WTC11 (cell line): ENCODE results near the gene PTPRT. TPM values are rescaled to one million over a fixed set of nuclear protein-coding genes. Genes with fewer than 3 reads are reported as not detected.

Experiments used
- ATAC-seq: fragments of 200-7000 bp; cut with Tn5 transposase; 2 replicates; pipeline ENCODE4 v1.10.0; 2021; ENCODE audit warnings: mild to moderate bottlenecking, moderate library complexity
- CTCF ChIA-PET: fragments of 300-600 bp; sonication (Branson Sonifier 250); formaldehyde crosslinking; loops from one replicate; lab custom pipeline; 2021; ENCODE audit warnings: antibody characterized with exemption; lab: Charles Lee
- POLR2A ChIA-PET: fragments of 350-600 bp; sonication (Branson Sonifier 250); formaldehyde crosslinking; loops from one replicate; lab custom pipeline; 2021; ENCODE audit warnings: antibody characterized with exemption; lab: Charles Lee
- DNase-seq: peaks from one replicate; pipeline ENCODE4 v3.0.0; 2021; ENCODE audit warnings: low spot score
- H3K27ac Mint-ChIP-seq: 2 replicates; pipeline ENCODE4 v1.8.0; 2021; ENCODE audit warnings: mixed read lengths
- H3K27me3 Mint-ChIP-seq: 2 replicates; pipeline ENCODE4 v1.8.0; 2021; ENCODE audit warnings: low read depth, mild to moderate bottlenecking, moderate library complexity, mixed read lengths
- H3K36me3 Mint-ChIP-seq: 2 replicates; pipeline ENCODE4 v1.8.0; 2021; ENCODE audit warnings: mixed read lengths
- H3K4me1 Mint-ChIP-seq: 2 replicates; pipeline ENCODE4 v1.8.0; 2022; ENCODE audit warnings: mixed read lengths
- H3K4me3 Mint-ChIP-seq: 2 replicates; pipeline ENCODE4 v1.8.0; 2021; ENCODE audit warnings: mild to moderate bottlenecking, moderate library complexity, mixed read lengths
- H3K9me3 Mint-ChIP-seq: 2 replicates; pipeline ENCODE4 v1.8.0; 2021; ENCODE audit warnings: mixed read lengths
- CREM ChIP-seq: sonication (generic); formaldehyde crosslinking; IDR thresholded peaks from 2 replicates; pipeline ENCODE4 v1.8.1; 2022; ENCODE audit warnings: mild to moderate bottlenecking, missing genetic modification reagents, moderate library complexity
- EMX1 ChIP-seq: fragments of 250-450 bp; sonication (Bioruptor Pico); IDR thresholded peaks from 2 replicates; pipeline ENCODE4 v1.8.0; 2021; ENCODE audit warnings: mild to moderate bottlenecking
- FOXP1 ChIP-seq: sonication (generic); formaldehyde crosslinking; IDR thresholded peaks from 2 replicates; pipeline ENCODE4 v1.8.0; 2022; ENCODE audit warnings: missing genetic modification reagents, mild to moderate bottlenecking, moderate library complexity, borderline replicate concordance
- JAZF1 ChIP-seq: fragments of 250-450 bp; sonication (Bioruptor Pico); IDR thresholded peaks from 2 replicates; pipeline ENCODE4 v1.9.0; 2021; ENCODE audit warnings: moderate library complexity, mild to moderate bottlenecking, inconsistent platforms
- TP53 ChIP-seq: sonication (generic); formaldehyde crosslinking; IDR thresholded peaks from 2 replicates; pipeline ENCODE4 v1.8.1; 2023; ENCODE audit warnings: mild to moderate bottlenecking, missing genetic modification reagents
- ZBTB21 ChIP-seq: sonication (generic); formaldehyde crosslinking; IDR thresholded peaks from 2 replicates; pipeline ENCODE4 v1.8.1; 2023; ENCODE audit warnings: mild to moderate bottlenecking, missing genetic modification reagents, borderline replicate concordance
- ZNF317 ChIP-seq: sonication (generic); formaldehyde crosslinking; IDR thresholded peaks from 2 replicates; pipeline ENCODE4 v1.8.1; 2023; ENCODE audit warnings: low read depth, mild to moderate bottlenecking, moderate library complexity, missing genetic modification reagents, borderline replicate concordance
- ZNF396 ChIP-seq: fragments of 250-450 bp; sonication (Bioruptor Pico); IDR thresholded peaks from 2 replicates; pipeline ENCODE4 v1.8.0; 2021; ENCODE audit warnings: mild to moderate bottlenecking, moderate library complexity, borderline replicate concordance
- total RNA-seq: library from RNA; stranded (reverse); gene quantifications from 3 replicates; pipeline ENCODE4 v1.2.3, GENCODE V29; 2021
- TF ChIP-seq, protein P1 (sequence below): sonication (generic); formaldehyde crosslinking; IDR thresholded peaks from 2 replicates; pipeline ENCODE4 v1.8.0; 2022; ENCODE audit warnings: mild to moderate bottlenecking, missing genetic modification reagents
- TF ChIP-seq, protein P2 (sequence below): sonication (generic); formaldehyde crosslinking; IDR thresholded peaks from 2 replicates; pipeline ENCODE4 v1.8.1; 2023; ENCODE audit warnings: mild to moderate bottlenecking, missing genetic modification reagents, moderate library complexity
- TF ChIP-seq, protein P3 (sequence below): sonication (generic); formaldehyde crosslinking; IDR thresholded peaks from 2 replicates; pipeline ENCODE4 v1.8.1; 2023; ENCODE audit warnings: mild to moderate bottlenecking, missing genetic modification reagents
- TF ChIP-seq, protein P4 (sequence below): sonication (generic); formaldehyde crosslinking; IDR thresholded peaks from 2 replicates; pipeline ENCODE4 v1.8.1; 2023; ENCODE audit warnings: mild to moderate bottlenecking, missing genetic modification reagents, borderline replicate concordance
- TF ChIP-seq, protein P5 (sequence below): sonication (generic); formaldehyde crosslinking; IDR thresholded peaks from 2 replicates; pipeline ENCODE4 v1.8.0; 2022; ENCODE audit warnings: mild to moderate bottlenecking, missing genetic modification reagents
- TF ChIP-seq, protein P6 (sequence below): fragments of 250-450 bp; sonication (Bioruptor Pico); IDR thresholded peaks from 2 replicates; pipeline ENCODE4 v1.9.0; 2021; ENCODE audit warnings: mild to moderate bottlenecking
- TF ChIP-seq, protein P7 (sequence below): sonication (generic); formaldehyde crosslinking; IDR thresholded peaks from 2 replicates; pipeline ENCODE4 v1.8.1; 2022; ENCODE audit warnings: mild to moderate bottlenecking, moderate library complexity, missing genetic modification reagents
- TF ChIP-seq, protein P8 (sequence below): sonication (generic); formaldehyde crosslinking; IDR thresholded peaks from 2 replicates; pipeline ENCODE4 v1.8.1; 2023; ENCODE audit warnings: mild to moderate bottlenecking, missing genetic modification reagents, moderate library complexity
- TF ChIP-seq, protein P9 (sequence below): sonication (generic); formaldehyde crosslinking; IDR thresholded peaks from 2 replicates; pipeline ENCODE4 v1.8.0; 2023; ENCODE audit warnings: missing genetic modification reagents
- TF ChIP-seq, protein P10 (sequence below): sonication (generic); formaldehyde crosslinking; IDR thresholded peaks from 2 replicates; pipeline ENCODE4 v1.8.1; 2023; ENCODE audit warnings: mild to moderate bottlenecking, missing genetic modification reagents

PTPRT gene
- total RNA-seq, 1 experiment from 2014 or later: 1.1 TPM

DNA sequence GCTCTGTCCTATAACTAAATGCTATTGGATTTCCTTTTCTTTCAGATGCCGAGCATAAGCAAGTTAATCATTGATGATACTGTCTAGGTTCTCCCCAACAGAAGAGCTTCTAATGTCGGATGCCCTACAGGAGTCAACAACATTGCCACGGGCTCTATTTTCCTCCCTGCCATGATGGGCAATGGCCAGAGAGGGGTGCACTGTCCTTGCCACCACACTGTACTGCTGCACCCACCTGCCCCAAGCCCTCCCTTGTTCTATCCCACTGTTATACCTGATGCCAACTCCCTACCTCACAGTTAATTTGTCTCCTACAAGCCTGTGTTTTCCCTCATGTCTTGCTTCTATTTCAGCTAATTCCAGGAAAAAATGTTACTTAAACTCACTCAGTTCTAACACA lies 797.9 kb downstream of the PTPRT start:
- H3K9me3 Mint-ChIP-seq: peaks cover 17% of the 10 kb centered on the region
- H3K27me3 Mint-ChIP-seq: peaks cover under 1% of the 10 kb centered on the region; the same call in 1 of the 2 replicates
- H3K27ac Mint-ChIP-seq: no peak overlapping the region
- DNase-seq: peak; percentile 17
- peak; percentile 58; the same call in 1 of the 2 replicates for ATAC-seq
- peaks cover 2% of the 10 kb centered on the region; the same call in 1 of the 2 replicates for H3K36me3 Mint-ChIP-seq
- TF ChIP-seq, protein P1, sequence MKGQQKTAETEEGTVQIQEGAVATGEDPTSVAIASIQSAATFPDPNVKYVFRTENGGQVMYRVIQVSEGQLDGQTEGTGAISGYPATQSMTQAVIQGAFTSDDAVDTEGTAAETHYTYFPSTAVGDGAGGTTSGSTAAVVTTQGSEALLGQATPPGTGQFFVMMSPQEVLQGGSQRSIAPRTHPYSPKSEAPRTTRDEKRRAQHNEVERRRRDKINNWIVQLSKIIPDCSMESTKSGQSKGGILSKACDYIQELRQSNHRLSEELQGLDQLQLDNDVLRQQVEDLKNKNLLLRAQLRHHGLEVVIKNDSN (CRISPR knock-in tag): no peak
- no peak for TF ChIP-seq ZNF396 (CRISPR knock-in tag)
- TF ChIP-seq, protein P2, sequence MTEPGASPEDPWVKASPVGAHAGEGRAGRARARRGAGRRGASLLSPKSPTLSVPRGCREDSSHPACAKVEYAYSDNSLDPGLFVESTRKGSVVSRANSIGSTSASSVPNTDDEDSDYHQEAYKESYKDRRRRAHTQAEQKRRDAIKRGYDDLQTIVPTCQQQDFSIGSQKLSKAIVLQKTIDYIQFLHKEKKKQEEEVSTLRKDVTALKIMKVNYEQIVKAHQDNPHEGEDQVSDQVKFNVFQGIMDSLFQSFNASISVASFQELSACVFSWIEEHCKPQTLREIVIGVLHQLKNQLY (CRISPR knock-in tag): no peak
- TF ChIP-seq, protein P3, sequence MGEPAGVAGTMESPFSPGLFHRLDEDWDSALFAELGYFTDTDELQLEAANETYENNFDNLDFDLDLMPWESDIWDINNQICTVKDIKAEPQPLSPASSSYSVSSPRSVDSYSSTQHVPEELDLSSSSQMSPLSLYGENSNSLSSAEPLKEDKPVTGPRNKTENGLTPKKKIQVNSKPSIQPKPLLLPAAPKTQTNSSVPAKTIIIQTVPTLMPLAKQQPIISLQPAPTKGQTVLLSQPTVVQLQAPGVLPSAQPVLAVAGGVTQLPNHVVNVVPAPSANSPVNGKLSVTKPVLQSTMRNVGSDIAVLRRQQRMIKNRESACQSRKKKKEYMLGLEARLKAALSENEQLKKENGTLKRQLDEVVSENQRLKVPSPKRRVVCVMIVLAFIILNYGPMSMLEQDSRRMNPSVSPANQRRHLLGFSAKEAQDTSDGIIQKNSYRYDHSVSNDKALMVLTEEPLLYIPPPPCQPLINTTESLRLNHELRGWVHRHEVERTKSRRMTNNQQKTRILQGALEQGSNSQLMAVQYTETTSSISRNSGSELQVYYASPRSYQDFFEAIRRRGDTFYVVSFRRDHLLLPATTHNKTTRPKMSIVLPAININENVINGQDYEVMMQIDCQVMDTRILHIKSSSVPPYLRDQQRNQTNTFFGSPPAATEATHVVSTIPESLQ (CRISPR knock-in tag): no peak
- TF ChIP-seq, protein P4, sequence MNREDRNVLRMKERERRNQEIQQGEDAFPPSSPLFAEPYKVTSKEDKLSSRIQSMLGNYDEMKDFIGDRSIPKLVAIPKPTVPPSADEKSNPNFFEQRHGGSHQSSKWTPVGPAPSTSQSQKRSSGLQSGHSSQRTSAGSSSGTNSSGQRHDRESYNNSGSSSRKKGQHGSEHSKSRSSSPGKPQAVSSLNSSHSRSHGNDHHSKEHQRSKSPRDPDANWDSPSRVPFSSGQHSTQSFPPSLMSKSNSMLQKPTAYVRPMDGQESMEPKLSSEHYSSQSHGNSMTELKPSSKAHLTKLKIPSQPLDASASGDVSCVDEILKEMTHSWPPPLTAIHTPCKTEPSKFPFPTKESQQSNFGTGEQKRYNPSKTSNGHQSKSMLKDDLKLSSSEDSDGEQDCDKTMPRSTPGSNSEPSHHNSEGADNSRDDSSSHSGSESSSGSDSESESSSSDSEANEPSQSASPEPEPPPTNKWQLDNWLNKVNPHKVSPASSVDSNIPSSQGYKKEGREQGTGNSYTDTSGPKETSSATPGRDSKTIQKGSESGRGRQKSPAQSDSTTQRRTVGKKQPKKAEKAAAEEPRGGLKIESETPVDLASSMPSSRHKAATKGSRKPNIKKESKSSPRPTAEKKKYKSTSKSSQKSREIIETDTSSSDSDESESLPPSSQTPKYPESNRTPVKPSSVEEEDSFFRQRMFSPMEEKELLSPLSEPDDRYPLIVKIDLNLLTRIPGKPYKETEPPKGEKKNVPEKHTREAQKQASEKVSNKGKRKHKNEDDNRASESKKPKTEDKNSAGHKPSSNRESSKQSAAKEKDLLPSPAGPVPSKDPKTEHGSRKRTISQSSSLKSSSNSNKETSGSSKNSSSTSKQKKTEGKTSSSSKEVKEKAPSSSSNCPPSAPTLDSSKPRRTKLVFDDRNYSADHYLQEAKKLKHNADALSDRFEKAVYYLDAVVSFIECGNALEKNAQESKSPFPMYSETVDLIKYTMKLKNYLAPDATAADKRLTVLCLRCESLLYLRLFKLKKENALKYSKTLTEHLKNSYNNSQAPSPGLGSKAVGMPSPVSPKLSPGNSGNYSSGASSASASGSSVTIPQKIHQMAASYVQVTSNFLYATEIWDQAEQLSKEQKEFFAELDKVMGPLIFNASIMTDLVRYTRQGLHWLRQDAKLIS (CRISPR knock-in tag): no peak
- TF ChIP-seq, protein P5, sequence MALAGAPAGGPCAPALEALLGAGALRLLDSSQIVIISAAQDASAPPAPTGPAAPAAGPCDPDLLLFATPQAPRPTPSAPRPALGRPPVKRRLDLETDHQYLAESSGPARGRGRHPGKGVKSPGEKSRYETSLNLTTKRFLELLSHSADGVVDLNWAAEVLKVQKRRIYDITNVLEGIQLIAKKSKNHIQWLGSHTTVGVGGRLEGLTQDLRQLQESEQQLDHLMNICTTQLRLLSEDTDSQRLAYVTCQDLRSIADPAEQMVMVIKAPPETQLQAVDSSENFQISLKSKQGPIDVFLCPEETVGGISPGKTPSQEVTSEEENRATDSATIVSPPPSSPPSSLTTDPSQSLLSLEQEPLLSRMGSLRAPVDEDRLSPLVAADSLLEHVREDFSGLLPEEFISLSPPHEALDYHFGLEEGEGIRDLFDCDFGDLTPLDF: no peak
- TF ChIP-seq, protein P6, sequence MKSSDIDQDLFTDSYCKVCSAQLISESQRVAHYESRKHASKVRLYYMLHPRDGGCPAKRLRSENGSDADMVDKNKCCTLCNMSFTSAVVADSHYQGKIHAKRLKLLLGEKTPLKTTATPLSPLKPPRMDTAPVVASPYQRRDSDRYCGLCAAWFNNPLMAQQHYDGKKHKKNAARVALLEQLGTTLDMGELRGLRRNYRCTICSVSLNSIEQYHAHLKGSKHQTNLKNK (CRISPR knock-in tag): no peak
- no peak for TF ChIP-seq ZBTB21 (CRISPR knock-in tag)
- TF ChIP-seq, protein P7, sequence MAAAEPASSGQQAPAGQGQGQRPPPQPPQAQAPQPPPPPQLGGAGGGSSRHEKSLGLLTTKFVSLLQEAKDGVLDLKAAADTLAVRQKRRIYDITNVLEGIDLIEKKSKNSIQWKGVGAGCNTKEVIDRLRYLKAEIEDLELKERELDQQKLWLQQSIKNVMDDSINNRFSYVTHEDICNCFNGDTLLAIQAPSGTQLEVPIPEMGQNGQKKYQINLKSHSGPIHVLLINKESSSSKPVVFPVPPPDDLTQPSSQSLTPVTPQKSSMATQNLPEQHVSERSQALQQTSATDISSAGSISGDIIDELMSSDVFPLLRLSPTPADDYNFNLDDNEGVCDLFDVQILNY (CRISPR knock-in tag): no peak
- no peak for TF ChIP-seq ZNF317
- TF ChIP-seq FOXP1 (CRISPR knock-in tag): no peak
- TF ChIP-seq, protein P8, sequence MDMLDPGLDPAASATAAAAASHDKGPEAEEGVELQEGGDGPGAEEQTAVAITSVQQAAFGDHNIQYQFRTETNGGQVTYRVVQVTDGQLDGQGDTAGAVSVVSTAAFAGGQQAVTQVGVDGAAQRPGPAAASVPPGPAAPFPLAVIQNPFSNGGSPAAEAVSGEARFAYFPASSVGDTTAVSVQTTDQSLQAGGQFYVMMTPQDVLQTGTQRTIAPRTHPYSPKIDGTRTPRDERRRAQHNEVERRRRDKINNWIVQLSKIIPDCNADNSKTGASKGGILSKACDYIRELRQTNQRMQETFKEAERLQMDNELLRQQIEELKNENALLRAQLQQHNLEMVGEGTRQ (CRISPR knock-in tag): no peak
- no peak for TF ChIP-seq CREM (CRISPR knock-in tag)
- TF ChIP-seq TP53: no peak
- TF ChIP-seq EMX1 (CRISPR knock-in tag): no peak
- TF ChIP-seq, protein P9, sequence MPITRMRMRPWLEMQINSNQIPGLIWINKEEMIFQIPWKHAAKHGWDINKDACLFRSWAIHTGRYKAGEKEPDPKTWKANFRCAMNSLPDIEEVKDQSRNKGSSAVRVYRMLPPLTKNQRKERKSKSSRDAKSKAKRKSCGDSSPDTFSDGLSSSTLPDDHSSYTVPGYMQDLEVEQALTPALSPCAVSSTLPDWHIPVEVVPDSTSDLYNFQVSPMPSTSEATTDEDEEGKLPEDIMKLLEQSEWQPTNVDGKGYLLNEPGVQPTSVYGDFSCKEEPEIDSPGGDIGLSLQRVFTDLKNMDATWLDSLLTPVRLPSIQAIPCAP (CRISPR knock-in tag): no peak
- TF ChIP-seq, protein P10, sequence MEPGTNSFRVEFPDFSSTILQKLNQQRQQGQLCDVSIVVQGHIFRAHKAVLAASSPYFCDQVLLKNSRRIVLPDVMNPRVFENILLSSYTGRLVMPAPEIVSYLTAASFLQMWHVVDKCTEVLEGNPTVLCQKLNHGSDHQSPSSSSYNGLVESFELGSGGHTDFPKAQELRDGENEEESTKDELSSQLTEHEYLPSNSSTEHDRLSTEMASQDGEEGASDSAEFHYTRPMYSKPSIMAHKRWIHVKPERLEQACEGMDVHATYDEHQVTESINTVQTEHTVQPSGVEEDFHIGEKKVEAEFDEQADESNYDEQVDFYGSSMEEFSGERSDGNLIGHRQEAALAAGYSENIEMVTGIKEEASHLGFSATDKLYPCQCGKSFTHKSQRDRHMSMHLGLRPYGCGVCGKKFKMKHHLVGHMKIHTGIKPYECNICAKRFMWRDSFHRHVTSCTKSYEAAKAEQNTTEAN (CRISPR knock-in tag): no peak
- no peak for TF ChIP-seq JAZF1 (CRISPR knock-in tag)
- H3K4me3 Mint-ChIP-seq: no peak overlapping the region
- POLR2A ChIA-PET: no interaction called here
- no peaks in the 10 kb centered on the region; the same call in 1 of the 2 replicates for H3K4me1 Mint-ChIP-seq
- CTCF ChIA-PET: interaction anchor here (1.2 kb wide), 2 partner anchors 139 to 796 kb away, joined by 3 read pairs; no protein-coding TSS in a partner anchor
